GM18909 (cell line): Measurements from ENCODE around the gene FAM221B.

Source experiments
- ATAC-seq: cut with Tn5 transposase; IDR thresholded peaks from one replicate; pipeline ENCODE4 v1.9.1; 2021; ENCODE audit warnings: mild to moderate bottlenecking; ENCODE audit not compliant: unreplicated experiment, poor library complexity

Gene FAM221B

DNA sequence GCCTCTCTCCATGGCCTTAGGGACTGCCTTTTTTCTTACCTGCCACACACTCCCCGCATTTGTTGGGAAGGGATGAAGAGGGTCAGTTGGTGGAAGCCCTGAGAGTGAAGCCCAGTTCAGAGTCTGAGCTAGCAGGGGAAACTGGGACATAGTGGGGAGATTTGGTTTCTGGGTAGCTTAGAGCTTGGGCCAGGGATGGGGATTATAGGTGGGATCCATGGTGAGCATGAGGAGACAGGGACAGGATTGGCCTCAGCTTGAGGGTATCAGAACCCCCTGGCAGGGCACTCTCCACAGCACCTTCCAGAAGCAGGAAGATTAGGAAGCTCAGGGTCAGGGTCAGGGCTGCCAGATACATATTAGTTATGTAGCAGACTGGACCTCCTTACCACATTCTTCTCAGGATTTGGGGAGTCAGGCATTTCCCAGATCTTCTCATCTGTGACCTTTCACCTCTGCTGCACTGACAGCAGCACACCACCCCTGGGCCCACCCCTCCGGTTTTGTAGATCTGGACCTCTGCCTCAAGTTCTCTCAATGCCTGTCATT is 23.8 kb upstream of the FAM221B start:
- ATAC-seq: no peak

DNA sequence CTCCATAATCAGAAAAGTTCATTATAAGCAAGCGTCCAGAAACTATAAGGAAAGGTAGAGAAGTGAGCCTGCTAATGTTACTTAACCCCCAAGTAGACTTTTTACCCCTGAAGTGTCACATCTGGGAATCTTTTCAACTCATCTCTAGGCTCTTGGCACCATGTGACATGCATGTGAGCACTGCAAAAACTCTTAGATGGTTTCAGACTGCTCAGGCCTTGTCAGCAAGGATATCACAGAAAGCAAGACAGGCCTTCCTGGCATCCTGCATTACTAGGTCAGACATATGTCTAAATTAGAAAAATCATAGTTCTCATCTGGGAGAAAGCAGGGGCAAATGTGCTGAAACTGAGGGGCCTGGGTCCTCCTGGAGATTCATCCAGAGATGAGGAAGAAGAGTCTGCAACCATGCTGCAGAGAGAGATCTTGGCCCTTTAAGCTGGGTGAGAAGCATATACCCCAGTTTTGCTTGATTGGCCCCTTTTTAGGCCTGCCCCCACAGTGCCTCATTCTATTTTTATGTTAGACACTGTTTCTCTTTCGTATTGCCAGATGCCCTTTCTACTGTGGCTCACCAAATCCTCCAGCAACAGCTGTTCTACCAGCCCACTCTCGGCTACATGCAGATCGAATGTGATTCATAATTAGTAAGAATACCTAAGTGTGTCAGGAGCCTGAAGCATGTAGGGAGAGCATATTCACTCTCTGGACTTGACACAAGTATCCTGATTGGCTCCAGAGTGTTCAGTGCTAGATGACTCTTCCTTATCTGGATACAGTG is 19.4 kb upstream of the FAM221B start:
- ATAC-seq: peak; percentile 92

DNA sequence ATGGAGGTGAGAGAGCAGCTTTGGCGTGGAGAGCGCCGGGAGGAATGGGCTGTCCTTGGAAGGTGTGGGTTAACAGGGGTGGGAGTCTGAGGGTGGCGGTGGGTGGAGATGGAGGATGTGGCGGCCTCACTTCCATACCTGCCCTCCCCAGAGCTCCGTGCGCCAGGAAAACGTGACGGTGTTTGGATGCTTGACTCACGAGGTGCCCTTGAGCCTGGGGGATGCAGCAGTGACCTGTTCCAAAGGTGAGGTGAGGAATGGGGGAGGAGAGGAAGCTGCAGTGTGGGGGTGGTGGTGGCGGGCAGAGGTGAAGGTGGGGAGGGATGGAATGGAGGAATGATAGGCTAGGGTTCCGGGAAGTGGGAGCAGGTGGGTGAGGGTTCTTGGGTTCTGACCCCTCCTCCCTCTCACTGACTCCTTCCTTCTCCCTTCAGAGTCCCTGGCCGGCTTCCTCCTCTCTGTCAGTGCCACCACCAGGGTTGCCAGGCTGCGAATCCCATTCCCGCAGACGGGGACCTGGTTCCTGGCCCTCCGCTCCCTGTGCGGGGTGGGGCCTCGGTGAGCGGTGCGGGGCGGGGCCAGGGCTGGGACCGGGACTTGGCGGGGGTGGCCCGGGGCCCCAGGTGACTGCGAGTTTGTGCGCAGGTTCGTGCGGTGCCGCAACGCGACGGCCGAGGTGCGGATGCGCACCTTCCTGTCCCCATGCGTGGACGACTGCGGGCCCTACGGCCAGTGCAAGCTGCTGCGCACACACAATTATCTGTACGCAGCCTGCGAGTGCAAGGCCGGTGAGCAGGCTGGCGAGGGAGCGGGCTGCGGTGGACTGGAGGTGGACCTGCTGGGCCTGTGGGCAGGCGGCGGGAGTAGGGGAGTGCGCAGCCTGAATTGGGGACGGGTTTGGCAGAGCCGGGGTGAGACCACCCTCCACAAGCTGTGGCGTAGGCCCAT is 17.6 kb upstream of the FAM221B start:
- no peak for ATAC-seq

- ATAC-seq: peak; percentile 29
Observed at GRCh38 chr9:35844628-35845270, 16.2 kb upstream of the FAM221B start.

GRCh38 chr9:35842795-35843194 is 14.3 kb upstream of the FAM221B start:
- ATAC-seq: peak; percentile 64

DNA sequence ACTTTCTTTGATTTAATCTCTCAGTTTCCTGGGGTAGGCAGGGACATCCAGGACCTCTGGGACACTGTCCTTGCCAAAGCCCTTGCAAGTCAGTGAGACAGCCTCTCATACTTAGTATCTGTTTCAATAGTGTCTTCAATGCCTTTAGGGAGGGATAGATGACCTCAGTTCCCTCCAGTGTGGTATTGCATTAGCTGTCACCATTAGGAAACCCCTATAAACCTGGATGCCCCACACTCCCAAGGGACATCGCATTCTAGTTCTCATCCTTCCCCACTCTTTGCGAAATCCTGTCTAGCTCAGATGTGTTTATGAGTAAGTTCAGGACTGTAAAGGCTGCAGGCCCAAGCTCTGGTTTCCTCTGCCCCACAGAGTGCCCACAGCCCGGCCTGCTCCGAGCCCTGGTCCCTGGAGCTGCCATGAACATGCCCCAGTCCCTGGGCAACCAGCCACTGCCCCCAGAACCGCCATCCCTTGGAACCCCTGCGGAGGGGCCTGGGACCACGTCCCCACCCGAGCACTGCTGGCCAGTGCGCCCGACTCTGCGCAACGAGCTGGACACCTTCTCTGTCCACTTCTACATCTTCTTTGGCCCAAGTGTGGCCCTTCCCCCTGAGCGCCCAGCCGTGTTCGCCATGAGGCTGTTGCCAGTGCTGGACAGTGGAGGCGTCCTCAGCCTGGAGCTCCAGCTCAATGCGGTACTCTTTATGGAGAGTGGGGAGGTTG is 13.7 kb upstream of the FAM221B start:
- no peak for ATAC-seq

DNA sequence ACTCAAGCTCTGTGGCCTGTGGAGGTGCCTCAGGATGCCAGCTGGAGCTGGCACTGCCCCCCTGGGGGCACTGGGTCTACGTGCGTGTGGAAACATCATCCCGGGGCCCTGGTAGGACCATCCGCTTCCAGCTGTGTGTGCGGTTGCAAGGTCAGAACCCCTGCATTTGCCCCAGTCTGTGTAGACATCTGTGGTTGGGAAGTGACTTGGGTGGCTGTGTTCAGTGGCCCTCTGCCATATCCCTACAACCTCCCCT is 13.0 kb upstream of the FAM221B start:
- ATAC-seq: no peak

GRCh38 chr9:35840881-35841644 is 12.5 kb upstream of the FAM221B start:
- no peak for ATAC-seq

GRCh38 chr9:35839926-35840325 is 11.4 kb upstream of the FAM221B start:
- ATAC-seq: no peak

- ATAC-seq: no peak
Observed at GRCh38 chr9:35836595-35836994, 8.1 kb upstream of the FAM221B start.

DNA sequence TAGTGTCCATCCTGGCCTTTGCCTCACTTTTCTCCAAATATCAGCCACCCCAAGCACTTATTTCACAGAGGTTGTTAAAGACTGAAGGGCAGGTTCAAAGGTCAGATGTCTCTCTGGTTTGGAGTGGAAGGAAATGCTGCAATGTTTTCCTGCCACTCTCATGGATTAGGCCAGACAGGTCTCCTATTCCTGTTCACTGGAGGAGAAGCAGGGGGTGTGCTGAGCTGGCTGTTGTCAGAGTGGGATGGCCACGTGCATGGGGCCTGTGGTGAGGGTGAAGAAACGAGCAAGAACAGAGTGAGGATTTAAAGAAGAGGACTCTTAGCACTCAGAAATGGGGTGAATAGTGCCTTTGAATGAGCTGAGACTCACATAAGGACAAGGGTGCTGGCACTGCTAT is 7.2 kb upstream of the FAM221B start:
- ATAC-seq: no peak

DNA sequence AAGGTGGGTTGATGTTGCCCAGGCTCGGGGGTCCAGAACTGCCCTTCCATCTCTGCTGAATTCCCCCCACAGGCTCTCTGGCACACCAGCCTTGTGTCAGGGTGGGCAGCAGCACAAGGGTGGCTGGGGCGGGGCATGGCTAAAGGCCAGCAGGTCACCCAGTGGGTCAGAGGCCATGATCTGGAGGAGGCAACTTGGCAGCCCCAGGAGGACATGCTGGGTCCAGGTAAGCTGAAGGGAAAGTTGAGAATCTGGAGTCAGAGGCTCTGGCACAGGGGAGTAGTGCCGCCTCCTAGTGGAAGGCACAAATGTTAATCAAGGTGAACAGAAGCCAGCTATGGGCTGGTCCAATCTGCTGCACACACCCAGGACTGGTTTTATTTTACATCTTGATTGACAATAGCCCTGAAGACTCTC is 6.7 kb upstream of the FAM221B start:
- ATAC-seq: no peak

- ATAC-seq: no peak
Observed at GRCh38 chr9:35834260-35835215, 6.0 kb upstream of the FAM221B start.

- ATAC-seq: no peak
Observed at GRCh38 chr9:35832814-35833213, 4.3 kb upstream of the FAM221B start.

DNA sequence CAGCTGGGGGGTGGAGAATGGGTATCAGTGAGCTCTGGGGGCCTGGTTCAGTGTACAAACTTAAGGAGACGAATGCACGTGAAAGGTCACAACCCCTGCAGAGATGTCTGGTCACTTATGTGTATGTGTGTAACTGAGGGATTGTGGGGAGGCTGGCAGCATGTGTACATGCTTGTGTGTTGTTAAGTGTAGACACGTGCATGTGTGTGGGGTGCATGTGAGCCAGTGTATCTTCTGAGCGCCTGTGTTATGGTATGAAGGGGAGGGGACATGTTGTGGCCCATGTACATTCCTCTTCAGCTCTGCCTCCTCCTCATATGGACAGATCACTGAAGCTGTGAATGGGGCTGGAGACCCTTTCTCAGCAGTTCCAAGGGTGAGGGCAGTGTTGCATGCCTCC is 2.5 kb upstream of the FAM221B start:
- no peak for ATAC-seq

- no peak for ATAC-seq
Observed at GRCh38 chr9:35829764-35830096, 1.2 kb upstream of the FAM221B start.

GRCh38 chr9:35829084-35829763 is 692 bp upstream of the FAM221B start, which contains the start of gene TMEM8B:
Gene TMEM8B, plus strand, starts transcription at chr9:35829228. Its CDS starts 220 bp downstream, at chr9:35829448.
- peak; percentile 82 for ATAC-seq

- ATAC-seq: no peak
Observed at GRCh38 chr9:35827486-35827885, 1.0 kb downstream of the FAM221B start.
